Body of pancreas (tissue), 4 donors: ENCODE data around the gene MUC20.
"Not testable (repeated sequence)": the region's sequence is repeated elsewhere in the genome, so short reads cannot be mapped to it uniquely, and the experiment has no call there.

Source experiments
- CTCF ChIP-seq, 7 experiments: fragments of 450-650 bp in 4 of 7; fragments of 200-600 bp in 3 of 7; sonication (generic) in 3 of 7; IDR thresholded peaks; one replicate each; pipeline ENCODE4 v1.5.1; 2016 to 2019; ENCODE audit warnings: antibody characterized with exemption in 7 of 7
- POLR2A ChIP-seq, 3 donors: fragments of 450-650 bp; IDR thresholded peaks; one replicate each; pipeline ENCODE4 v1.6.1; 2016; ENCODE audit warnings: antibody characterized with exemption in 3 of 3, mild to moderate bottlenecking in 2 of 3

GRCh38 chr3:195719514-195720254 is 1.1 kb upstream of the MUC20 start:
- TF ChIP-seq CTCF, POLR2A (IDR thresholded peaks at IDR 0.05): not testable (repeated sequence)
